ENCODE results near the gene ADD3.

The ADD3 gene

GRCh38 chr10:110007701-110008517, at the start of gene ADD3:
TSS of gene ADD3 (plus strand) at chr10:110007984. CDS start at chr10:110100654, 92,670 bp downstream.
- DNase-seq (ENCODE audit: low spot score), result peak; percentile 99

- no peak for DNase-seq (ENCODE audit: low spot score)
These were observed 49.7 kb upstream of the ADD3 start for GRCh38 chr10:109958059-109958458.

DNA sequence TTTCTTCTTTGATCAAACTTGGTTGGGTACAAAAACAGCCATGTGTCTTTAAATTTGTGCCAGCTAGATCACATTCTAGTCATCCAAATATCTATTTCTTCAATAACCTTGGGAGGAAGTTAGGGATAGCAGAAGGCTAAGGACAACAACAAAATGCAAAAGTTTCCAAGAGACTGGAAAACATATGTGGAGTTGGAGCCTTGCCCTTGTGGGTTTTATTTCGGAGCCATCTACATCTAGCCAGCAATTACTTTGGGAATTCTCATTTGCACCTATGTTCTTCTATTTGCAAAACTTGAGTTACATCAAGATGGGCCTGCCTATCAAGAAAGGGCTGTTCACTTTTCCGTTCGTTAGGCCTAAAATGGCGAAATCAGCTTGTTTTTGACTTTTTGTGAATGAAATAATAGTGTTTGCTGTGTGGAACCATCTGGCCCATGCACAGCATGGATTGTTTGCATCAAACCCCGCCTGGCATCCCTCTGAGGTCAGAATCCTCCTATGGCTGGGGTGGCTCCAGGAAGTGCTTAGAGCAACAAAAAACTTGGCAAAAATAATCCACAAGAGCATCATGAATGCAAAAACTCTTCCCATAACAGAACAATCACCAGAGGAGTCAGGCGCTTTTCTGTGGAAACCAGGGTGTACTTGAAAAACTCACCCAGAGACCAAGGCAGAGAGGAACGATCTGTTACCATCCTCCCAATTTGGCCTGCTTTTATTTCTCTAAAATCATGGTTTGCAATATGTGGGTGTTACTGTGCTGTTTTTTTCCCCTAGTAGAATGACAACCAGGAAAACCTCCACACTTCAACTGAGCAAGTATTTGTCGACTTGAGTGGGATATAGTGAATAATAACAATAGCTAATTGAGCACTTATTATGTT, 48.3 kb upstream of the ADD3 start:
- DNase-seq (ENCODE audit: low spot score), result no peak

- no peak for DNase-seq (ENCODE audit: low spot score)
These were observed 47.1 kb upstream of the ADD3 start for GRCh38 chr10:109960682-109961081.

DNA sequence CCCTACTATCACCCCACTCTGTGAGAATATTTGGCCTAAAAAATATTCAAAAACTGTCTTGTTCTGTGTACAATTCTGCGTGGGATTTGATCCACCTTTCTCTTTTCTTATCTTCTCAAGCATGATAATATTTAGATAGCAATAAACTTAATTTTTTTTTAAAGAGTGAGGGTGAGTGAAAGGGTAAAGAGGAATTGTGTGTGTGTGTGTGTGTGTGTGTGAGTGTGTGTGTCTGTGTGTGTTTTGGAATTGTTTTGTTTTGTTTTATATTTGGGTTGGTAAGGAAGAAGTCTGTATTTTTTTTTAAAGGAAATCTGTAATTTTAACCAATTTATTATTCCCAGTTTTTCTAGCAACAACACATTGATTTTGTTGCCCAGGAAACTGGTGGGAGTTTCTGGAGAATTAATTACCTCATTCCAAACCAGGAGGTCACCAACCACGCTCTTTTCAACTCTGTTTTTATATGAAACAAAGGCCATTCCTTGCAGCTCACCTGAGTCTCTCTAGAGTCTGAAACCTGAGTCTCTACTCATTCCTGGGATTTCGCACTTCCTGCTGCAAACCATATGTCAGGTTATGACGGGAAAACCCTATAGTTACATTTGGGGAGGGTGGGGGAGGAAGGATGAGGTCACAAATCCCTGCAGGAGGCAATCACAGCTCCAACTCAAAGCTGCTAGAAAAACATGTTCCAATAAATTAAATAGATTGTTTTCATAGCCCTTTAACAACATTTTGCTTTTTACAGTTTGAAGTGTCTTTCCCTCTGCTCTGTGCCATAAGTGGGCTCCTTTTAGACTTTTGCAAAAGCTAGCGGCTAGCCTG, 46.4 kb upstream of the ADD3 start:
- no peak for DNase-seq (ENCODE audit: low spot score)

DNA sequence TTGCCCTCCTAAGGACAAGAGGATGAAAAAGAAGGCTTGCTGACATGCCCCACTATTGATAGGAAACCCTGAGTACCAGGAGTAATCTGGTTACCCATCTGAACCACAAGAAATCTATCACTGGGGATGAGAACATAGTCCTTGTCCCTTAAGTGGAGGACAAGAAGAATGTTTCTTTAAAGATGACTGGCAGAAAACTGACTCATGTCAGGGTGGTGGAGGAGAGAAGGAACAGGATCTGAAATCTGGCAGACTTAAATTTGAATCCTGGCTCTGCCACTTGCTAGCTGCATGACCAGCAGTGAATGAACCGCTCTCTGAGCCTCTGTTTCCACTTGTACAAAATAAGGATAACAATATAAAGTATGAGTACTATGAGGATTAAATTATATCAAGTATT, 45.5 kb upstream of the ADD3 start:
- DNase-seq (ENCODE audit: low spot score), result no peak

DNA sequence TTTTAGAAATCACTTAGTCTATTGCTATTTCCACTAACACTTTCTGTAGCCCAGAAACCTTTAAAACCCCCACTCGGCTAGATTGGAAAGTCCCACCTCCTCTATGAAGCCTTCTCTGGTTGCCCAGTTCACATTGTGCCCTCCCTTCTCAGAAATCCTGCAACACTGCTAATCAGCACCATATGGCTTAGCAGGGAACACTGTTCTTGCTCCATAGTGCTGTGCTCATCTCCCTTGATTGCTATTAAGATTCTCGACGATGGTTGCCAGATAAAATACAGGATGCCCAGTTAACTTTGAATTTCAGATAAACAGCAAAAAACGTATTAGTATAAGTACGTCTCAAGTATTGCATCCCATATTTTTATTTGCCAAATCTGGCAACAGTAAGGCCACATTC, 44.3 kb upstream of the ADD3 start:
- DNase-seq (ENCODE audit: low spot score), result no peak

GRCh38 chr10:109964318-109964717, 43.5 kb upstream of the ADD3 start:
- no peak for DNase-seq (ENCODE audit: low spot score)

GRCh38 chr10:109966961-109967738, 40.6 kb upstream of the ADD3 start:
- no peak for DNase-seq (ENCODE audit: low spot score)

GRCh38 chr10:109967739-109968088, 40.1 kb upstream of the ADD3 start:
- DNase-seq (ENCODE audit: low spot score), result no peak

- DNase-seq (ENCODE audit: low spot score), result no peak
These were observed 38.6 kb upstream of the ADD3 start for GRCh38 chr10:109968953-109969759.

GRCh38 chr10:109969760-109970346, 37.9 kb upstream of the ADD3 start:
- DNase-seq (ENCODE audit: low spot score), result no peak

DNA sequence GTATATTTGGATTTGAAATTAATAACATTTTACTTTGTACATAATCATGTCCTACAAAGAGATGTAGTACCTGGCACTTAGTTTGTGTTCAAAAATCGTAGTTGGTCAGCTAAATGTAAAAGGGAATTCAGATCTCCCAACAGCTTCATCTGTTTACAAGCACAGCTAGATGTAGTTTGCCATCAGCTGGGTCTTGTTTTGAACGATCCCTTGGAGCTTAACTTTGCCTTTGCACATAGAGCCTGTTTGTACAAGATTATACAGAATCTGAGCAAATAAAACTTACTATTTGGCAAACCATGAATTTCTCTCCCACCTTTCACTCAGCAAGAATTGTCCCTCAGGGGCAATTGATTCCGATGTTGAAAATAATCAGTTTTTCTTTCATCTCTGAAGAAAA, 36.1 kb upstream of the ADD3 start:
- no peak for DNase-seq (ENCODE audit: low spot score)

DNA sequence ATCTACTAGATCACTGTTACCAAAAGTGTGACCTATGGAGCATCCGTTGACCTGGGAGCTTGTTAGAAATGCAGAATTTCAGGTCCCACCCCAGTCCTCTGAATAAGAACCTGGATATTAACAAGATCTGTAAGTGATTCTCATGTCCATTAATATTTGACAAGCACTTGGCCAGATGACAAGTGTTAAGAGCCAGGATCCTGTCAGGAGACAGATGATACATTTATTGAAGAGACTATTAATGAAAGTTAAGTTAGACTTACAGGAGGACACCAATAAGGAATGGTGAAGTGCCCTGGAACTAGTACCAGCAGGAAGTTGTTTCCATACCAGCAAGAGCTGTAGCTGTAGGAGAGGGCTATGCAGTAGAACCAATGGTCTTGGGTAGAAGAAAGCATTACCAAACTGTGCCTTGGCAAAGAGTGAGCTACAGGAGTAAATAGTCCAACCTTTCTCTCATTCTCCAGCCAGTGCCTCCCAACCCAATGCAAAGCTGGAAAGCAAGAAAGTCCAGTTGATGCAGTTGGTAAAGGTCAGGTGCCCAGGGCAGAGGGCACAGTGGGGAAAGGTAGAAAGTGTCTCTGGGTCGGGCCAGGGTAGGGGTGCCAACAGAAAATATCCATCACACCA, 35.3 kb upstream of the ADD3 start:
- no peak for DNase-seq (ENCODE audit: low spot score)

DNA sequence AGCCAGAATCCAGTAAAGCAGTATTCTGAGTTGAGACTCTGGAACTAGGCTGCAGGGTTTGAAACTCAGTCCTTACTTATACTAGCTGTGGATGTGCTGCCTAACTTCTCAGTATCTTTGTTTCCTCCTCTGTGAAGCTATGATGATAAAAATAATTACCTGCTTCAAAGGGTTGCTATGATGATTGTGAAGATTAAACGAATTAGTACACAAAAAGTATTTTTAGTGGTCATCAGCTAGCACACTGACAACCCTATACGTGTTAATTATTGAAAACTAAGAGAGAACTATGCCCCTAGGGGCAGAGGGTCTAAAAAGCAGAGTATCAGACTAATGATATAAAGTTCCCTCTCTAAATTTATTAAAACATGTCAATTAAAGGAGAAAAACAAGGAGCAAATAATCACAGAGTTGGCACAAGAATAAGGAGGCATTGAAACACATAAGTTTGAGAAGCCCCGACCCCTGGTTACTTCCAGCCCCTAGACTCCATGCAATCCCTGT, 34.4 kb upstream of the ADD3 start:
- DNase-seq (ENCODE audit: low spot score), result no peak

GRCh38 chr10:109974504-109975191, 33.1 kb upstream of the ADD3 start:
- no peak for DNase-seq (ENCODE audit: low spot score)

DNA sequence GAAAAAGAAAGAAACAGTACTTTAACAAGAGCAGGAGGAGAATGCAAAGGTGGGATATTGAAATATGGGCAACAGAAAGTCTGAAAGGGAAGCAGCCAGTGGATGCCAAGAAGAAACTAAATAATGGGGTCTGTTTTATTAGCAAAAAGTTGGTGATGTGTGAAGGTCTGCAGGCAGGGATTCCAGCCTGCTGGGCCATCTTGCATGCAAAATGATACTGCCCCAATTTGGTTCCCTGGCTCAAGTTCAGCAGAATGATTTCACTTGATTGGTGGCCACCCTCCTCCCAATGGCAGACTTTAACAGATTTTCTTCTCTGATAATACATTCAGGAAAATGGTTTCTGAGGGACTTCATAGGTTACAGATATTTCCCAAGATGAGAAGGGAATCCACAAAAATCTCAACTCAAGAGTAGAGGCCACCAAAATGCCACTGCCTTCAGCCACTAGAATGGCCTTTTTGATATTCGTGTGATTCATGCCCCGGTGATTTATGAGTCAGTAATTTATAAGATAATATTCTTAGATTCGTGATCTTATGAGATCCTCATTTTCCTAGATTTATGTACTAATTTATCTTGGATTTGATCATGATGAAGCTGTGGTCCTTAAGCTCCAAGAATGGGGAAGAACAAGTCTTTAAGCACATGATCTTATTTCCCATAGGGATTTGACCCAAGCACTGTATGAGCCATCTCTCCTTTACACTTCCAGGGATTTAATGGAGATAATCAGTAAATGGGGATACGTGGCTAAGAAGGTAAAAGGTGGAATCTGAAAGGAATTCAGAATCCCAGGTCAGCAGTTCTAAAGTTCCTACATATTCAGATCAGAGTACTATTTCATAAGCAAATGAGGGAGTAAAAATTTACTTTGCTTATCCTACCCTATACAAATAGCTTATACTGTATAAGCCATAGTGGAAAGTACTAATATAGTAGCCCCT, 32.3 kb upstream of the ADD3 start:
- no peak for DNase-seq (ENCODE audit: low spot score)

DNA sequence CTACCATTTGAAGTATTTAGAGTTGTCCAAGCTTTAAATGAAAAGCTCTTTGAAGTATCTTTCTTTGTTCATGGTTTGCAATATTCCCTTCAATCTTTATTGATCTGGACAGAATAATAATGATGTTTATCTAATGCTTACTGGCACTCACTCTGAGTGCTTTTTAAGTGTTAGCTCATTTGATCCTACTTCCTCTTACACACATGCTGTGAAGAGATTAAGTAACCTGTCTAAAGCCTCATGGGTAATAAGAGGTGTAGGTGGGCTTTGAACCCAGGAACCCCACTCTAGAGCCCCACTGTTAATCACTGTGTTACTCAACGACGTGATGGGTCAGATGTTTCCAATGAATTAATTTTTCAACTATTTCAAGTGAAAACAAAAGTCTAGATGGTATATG, 31.1 kb upstream of the ADD3 start:
- DNase-seq (ENCODE audit: low spot score), result no peak
